ENCODE results near the gene CACNA1C. TPM values are rescaled to one million over a fixed set of nuclear protein-coding genes. Genes with fewer than 3 reads are reported as not detected.

Gene CACNA1C
- polyA plus RNA-seq, 4 donors = 0.67 to 2.5 (median 2.0) TPM

GRCh38 chr12:2627076-2627834 lies 574.5 kb downstream of the CACNA1C start:
- Histone ChIP-seq H3K4me1 (ENCODE audit: control insufficient read depth in 3 of 3, insufficient read depth in 2 of 3, low read depth in 1 of 3, low read length in 2 of 3) (no peaks in the 10 kb centered on the region), H3K36me3 (ENCODE audit: control insufficient read depth in 3 of 3, insufficient read depth in 2 of 3, low read depth in 1 of 3, low read length in 3 of 3) (no peaks in the 10 kb centered on the region), H3K27ac (ENCODE audit: low read depth in 1 of 3, low read length in 2 of 3) (no peak overlapping the region), H3K9me3 (ENCODE audit: control insufficient read depth in 2 of 2, insufficient read depth in 1 of 2, low read depth in 1 of 2, low read length in 1 of 2) (no peaks in the 10 kb centered on the region), H3K4me3 (ENCODE audit: low read depth in 1 of 3, low read length in 3 of 3) (no peak overlapping the region), H3K27me3 (ENCODE audit: control insufficient read depth in 3 of 3, insufficient read depth in 3 of 3, low read length in 3 of 3) (peaks cover 0 to 3% (median 0%) of the 10 kb centered on the region in 3 donors)
- no peak for DNase-seq
- 59 to 65% (median 62%) methylated on average over 15 of the region's 15 CpGs for WGBS, 3 donors
- FAIRE-seq = no peak

GRCh38 chr12:2627835-2628191 lies 575.0 kb downstream of the CACNA1C start:
- 51 to 58% (median 54%) methylated on average over 11 of the region's 11 CpGs for WGBS, 3 donors
- FAIRE-seq = no peak
- no peak overlapping the region for H3K27ac ChIP-seq (ENCODE audit: low read depth in 1 of 3, low read length in 2 of 3)
- H3K9me3 ChIP-seq (ENCODE audit: control insufficient read depth in 2 of 2, insufficient read depth in 1 of 2, low read depth in 1 of 2, low read length in 1 of 2) = no peaks in the 10 kb centered on the region
- H3K36me3 ChIP-seq (ENCODE audit: control insufficient read depth in 3 of 3, insufficient read depth in 2 of 3, low read depth in 1 of 3, low read length in 3 of 3) = no peaks in the 10 kb centered on the region
- H3K27me3 ChIP-seq (ENCODE audit: control insufficient read depth in 3 of 3, insufficient read depth in 3 of 3, low read length in 3 of 3) = peaks cover 0 to 3% (median 0%) of the 10 kb centered on the region in 3 donors
- no peak for DNase-seq
- no peak overlapping the region for H3K4me3 ChIP-seq (ENCODE audit: low read depth in 1 of 3, low read length in 3 of 3)
- H3K4me1 ChIP-seq (ENCODE audit: control insufficient read depth in 3 of 3, insufficient read depth in 2 of 3, low read depth in 1 of 3, low read length in 2 of 3) = no peaks in the 10 kb centered on the region

GRCh38 chr12:2628401-2628800 lies 575.6 kb downstream of the CACNA1C start:
- Histone ChIP-seq H3K36me3 (ENCODE audit: control insufficient read depth in 3 of 3, insufficient read depth in 2 of 3, low read depth in 1 of 3, low read length in 3 of 3) (no peaks in the 10 kb centered on the region), H3K9me3 (ENCODE audit: control insufficient read depth in 2 of 2, insufficient read depth in 1 of 2, low read depth in 1 of 2, low read length in 1 of 2) (no peaks in the 10 kb centered on the region), H3K4me1 (ENCODE audit: control insufficient read depth in 3 of 3, insufficient read depth in 2 of 3, low read depth in 1 of 3, low read length in 2 of 3) (no peaks in the 10 kb centered on the region), H3K27ac (ENCODE audit: low read depth in 1 of 3, low read length in 2 of 3) (no peak overlapping the region), H3K27me3 (ENCODE audit: control insufficient read depth in 3 of 3, insufficient read depth in 3 of 3, low read length in 3 of 3) (peaks cover 0 to 3% (median 0%) of the 10 kb centered on the region in 3 donors), H3K4me3 (ENCODE audit: low read depth in 1 of 3, low read length in 3 of 3) (no peak overlapping the region)
- no peak for FAIRE-seq
- 62 to 86% (median 76%) methylated on average over 6 of the region's 6 CpGs for WGBS, 3 donors
- peak in 1 of 2 donors; percentile 9 for DNase-seq

GRCh38 chr12:2629051-2629450 lies 576.3 kb downstream of the CACNA1C start:
- H3K4me1 ChIP-seq (ENCODE audit: control insufficient read depth in 3 of 3, insufficient read depth in 2 of 3, low read depth in 1 of 3, low read length in 2 of 3) = no peaks in the 10 kb centered on the region
- no peak for FAIRE-seq
- no peaks in the 10 kb centered on the region for H3K36me3 ChIP-seq (ENCODE audit: control insufficient read depth in 3 of 3, insufficient read depth in 2 of 3, low read depth in 1 of 3, low read length in 3 of 3)
- H3K27me3 ChIP-seq (ENCODE audit: control insufficient read depth in 3 of 3, insufficient read depth in 3 of 3, low read length in 3 of 3) = peaks cover 0 to 3% (median 0%) of the 10 kb centered on the region in 3 donors
- 77 to 89% (median 87%) methylated on average over 5 of the region's 5 CpGs for WGBS, 3 donors
- no peaks in the 10 kb centered on the region for H3K9me3 ChIP-seq (ENCODE audit: control insufficient read depth in 2 of 2, insufficient read depth in 1 of 2, low read depth in 1 of 2, low read length in 1 of 2)
- H3K27ac ChIP-seq (ENCODE audit: low read depth in 1 of 3, low read length in 2 of 3) = no peak overlapping the region
- no peak for DNase-seq
- no peak overlapping the region for H3K4me3 ChIP-seq (ENCODE audit: low read depth in 1 of 3, low read length in 3 of 3)

GRCh38 chr12:2631653-2632350 lies 579.0 kb downstream of the CACNA1C start:
- peaks cover 0 to 3% (median 0%) of the 10 kb centered on the region in 3 donors for H3K27me3 ChIP-seq (ENCODE audit: control insufficient read depth in 3 of 3, insufficient read depth in 3 of 3, low read length in 3 of 3)
- WGBS, 3 donors = 82 to 91% (median 86%) methylated on average over 16 of the region's 16 CpGs
- H3K27ac ChIP-seq (ENCODE audit: low read depth in 1 of 3, low read length in 2 of 3) = peak overlapping the region in 1 of 3 donors; percentile 8
- H3K9me3 ChIP-seq (ENCODE audit: control insufficient read depth in 2 of 2, insufficient read depth in 1 of 2, low read depth in 1 of 2, low read length in 1 of 2) = no peaks in the 10 kb centered on the region
- no peak for FAIRE-seq
- DNase-seq = no peak
- no peaks in the 10 kb centered on the region for H3K4me1 ChIP-seq (ENCODE audit: control insufficient read depth in 3 of 3, insufficient read depth in 2 of 3, low read depth in 1 of 3, low read length in 2 of 3)
- peaks cover 0 to 4% (median 0%) of the 10 kb centered on the region in 3 donors for H3K36me3 ChIP-seq (ENCODE audit: control insufficient read depth in 3 of 3, insufficient read depth in 2 of 3, low read depth in 1 of 3, low read length in 3 of 3)
- H3K4me3 ChIP-seq (ENCODE audit: low read depth in 1 of 3, low read length in 3 of 3) = no peak overlapping the region

GRCh38 chr12:2633176-2633824 lies 580.5 kb downstream of the CACNA1C start:
- Histone ChIP-seq H3K27ac (ENCODE audit: low read depth in 1 of 3, low read length in 2 of 3) (no peak overlapping the region), H3K27me3 (ENCODE audit: control insufficient read depth in 3 of 3, insufficient read depth in 3 of 3, low read length in 3 of 3) (no peaks in the 10 kb centered on the region), H3K36me3 (ENCODE audit: control insufficient read depth in 3 of 3, insufficient read depth in 2 of 3, low read depth in 1 of 3, low read length in 3 of 3) (peaks cover 0 to 4% (median 0%) of the 10 kb centered on the region in 3 donors), H3K4me1 (ENCODE audit: control insufficient read depth in 3 of 3, insufficient read depth in 2 of 3, low read depth in 1 of 3, low read length in 2 of 3) (no peaks in the 10 kb centered on the region), H3K9me3 (ENCODE audit: control insufficient read depth in 2 of 2, insufficient read depth in 1 of 2, low read depth in 1 of 2, low read length in 1 of 2) (no peaks in the 10 kb centered on the region), H3K4me3 (ENCODE audit: low read depth in 1 of 3, low read length in 3 of 3) (no peak overlapping the region)
- 76 to 84% (median 78%) methylated on average over 13 to 16 of the region's 16 CpGs for WGBS, 3 donors
- FAIRE-seq (no peak), DNase-seq (peak in 1 of 2 donors; percentile 43)

GRCh38 chr12:2633825-2634200 lies 581.0 kb downstream of the CACNA1C start:
- 26 to 57% (median 31%) methylated on average over 15 of the region's 15 CpGs for WGBS, 3 donors
- Histone ChIP-seq H3K4me3 (ENCODE audit: low read depth in 1 of 3, low read length in 3 of 3) (no peak overlapping the region), H3K27ac (ENCODE audit: low read depth in 1 of 3, low read length in 2 of 3) (no peak overlapping the region), H3K27me3 (ENCODE audit: control insufficient read depth in 3 of 3, insufficient read depth in 3 of 3, low read length in 3 of 3) (no peaks in the 10 kb centered on the region), H3K36me3 (ENCODE audit: control insufficient read depth in 3 of 3, insufficient read depth in 2 of 3, low read depth in 1 of 3, low read length in 3 of 3) (peaks cover 0 to 4% (median 0%) of the 10 kb centered on the region in 3 donors), H3K9me3 (ENCODE audit: control insufficient read depth in 2 of 2, insufficient read depth in 1 of 2, low read depth in 1 of 2, low read length in 1 of 2) (no peaks in the 10 kb centered on the region), H3K4me1 (ENCODE audit: control insufficient read depth in 3 of 3, insufficient read depth in 2 of 3, low read depth in 1 of 3, low read length in 2 of 3) (no peaks in the 10 kb centered on the region)
- DNase-seq (peak in 1 of 2 donors; percentile 53), FAIRE-seq (no peak)

- no peak overlapping the region for H3K27ac ChIP-seq (ENCODE audit: low read depth in 1 of 3, low read length in 2 of 3)
- no peaks in the 10 kb centered on the region for H3K4me1 ChIP-seq (ENCODE audit: control insufficient read depth in 3 of 3, insufficient read depth in 2 of 3, low read depth in 1 of 3, low read length in 2 of 3)
- H3K27me3 ChIP-seq (ENCODE audit: control insufficient read depth in 3 of 3, insufficient read depth in 3 of 3, low read length in 3 of 3) = no peaks in the 10 kb centered on the region
- no peak overlapping the region for H3K4me3 ChIP-seq (ENCODE audit: low read depth in 1 of 3, low read length in 3 of 3)
- no peak for DNase-seq
- WGBS, 3 donors = 75 to 89% (median 87%) methylated on average over 2 of the region's 2 CpGs
- H3K36me3 ChIP-seq (ENCODE audit: control insufficient read depth in 3 of 3, insufficient read depth in 2 of 3, low read depth in 1 of 3, low read length in 3 of 3) = peaks cover 0 to 4% (median 0%) of the 10 kb centered on the region in 3 donors
- no peak for FAIRE-seq
- H3K9me3 ChIP-seq (ENCODE audit: control insufficient read depth in 2 of 2, insufficient read depth in 1 of 2, low read depth in 1 of 2, low read length in 1 of 2) = no peaks in the 10 kb centered on the region
Observed at GRCh38 chr12:2634471-2634870, 581.7 kb downstream of the CACNA1C start.
